ENCODE measurements around the gene EEIG1.

GRCh38 chr9:127966416-127967150 is 14.2 kb downstream of the EEIG1 start:
- TF ChIP-seq CTCF (optimal IDR thresholded peaks at IDR 0.05 in 1 of 3, IDR thresholded peaks at IDR 0.05 in 1 of 3, conservative IDR thresholded peaks at IDR 0.05 in 1 of 3; ENCODE audit: extremely low read depth in 1 of 3, insufficient read depth in 2 of 3, low read length in 3 of 3), result no peak
- no peak for TF ChIP-seq EZH2 (IDR thresholded peaks at IDR 0.05; ENCODE audit: low read length)
